Superior temporal gyrus (tissue), 1 donor: ENCODE data around the gene NMNAT3.
A peak's percentile ranks its signal among the peaks of the same experiment; 100 is the strongest.

ENCODE experiments used
- DNase-seq: peaks from one replicate; pipeline ENCODE4 v3.0.0-alpha.2; 2016; ENCODE audit errors: extremely low spot score

The NMNAT3 gene

DNA sequence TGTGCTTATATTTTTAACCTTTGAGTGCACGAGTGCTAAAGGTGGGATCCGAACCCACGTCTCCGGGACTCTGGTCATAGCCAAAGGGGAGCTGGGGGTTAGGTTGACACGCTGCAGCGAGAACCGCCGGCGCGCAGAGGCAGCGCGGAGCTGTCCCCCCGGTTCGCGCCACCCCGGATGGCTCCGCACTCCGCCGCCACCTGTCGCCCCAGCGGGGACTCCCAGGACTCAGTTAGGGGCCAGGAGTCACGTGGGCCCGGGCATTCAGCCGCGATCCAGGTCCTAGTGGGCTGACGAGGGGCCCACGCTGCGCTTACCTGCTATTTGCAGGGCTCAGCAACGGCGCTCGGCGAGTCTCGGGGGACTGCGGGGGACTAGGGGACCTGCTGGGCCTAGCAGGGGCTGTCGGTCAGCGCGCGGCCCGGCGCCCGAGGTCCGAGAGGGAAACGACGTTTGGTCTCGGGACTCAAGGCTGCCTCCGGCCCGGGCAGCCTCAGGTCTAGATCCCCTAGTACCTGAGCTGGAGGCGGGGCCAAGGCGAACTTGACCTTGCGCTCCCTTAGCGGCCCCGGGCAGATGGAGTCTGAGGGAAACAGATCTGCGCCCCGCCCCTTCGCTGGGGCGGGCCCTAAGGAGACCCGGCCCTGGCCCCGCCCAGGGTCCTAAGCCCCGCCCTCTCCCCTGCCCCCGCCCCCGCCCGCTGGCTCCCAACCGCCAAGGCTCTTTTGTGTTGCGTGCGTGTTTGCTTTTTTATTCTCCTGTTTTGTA lies at the start of gene NMNAT3:
Gene NMNAT3 (minus strand): TSS at position 585 of the 768 bp plus-strand sequence. CDS start 50,248 bp downstream, outside the sequence.
- DNase-seq: peak; percentile 83

DNA sequence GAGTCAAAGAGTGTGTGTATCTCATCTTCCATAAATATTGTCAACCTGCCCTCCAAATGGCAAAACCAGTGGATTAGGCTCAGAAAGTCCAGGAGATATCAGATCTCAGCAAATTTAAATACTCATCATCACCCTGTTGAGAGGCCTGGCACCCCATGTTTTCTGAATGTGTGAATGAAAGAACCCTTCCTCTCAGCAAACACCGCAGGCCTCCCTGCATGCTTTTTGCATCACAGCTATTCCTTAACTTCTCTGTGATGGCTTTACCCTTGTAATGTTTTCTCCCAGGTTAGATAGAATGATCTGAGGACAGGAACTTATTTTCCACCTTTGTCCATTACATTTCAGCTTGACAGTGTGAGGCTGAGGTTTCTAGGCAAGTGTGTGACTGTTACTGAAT lies 43.6 kb upstream of the NMNAT3 start:
- DNase-seq: no peak

DNA sequence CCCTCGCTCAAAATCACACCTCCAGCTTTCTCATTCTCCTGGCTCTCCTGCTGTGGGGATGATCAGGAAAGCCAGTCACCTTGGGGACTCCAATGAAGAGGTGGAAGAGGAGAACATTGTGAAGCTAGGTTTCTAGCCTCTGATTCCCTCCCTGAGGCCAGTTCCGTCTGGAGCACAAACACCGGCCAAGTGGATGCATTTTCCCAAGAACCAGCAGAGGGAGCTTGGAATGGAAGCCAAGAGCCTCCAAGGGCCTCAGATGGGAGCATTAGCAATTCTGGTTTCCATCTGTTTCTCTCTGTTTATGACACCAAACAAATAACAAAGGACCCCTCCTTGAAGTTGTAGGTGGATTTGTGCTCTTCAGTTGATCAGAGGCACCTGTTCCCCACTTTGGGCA lies 40.6 kb upstream of the NMNAT3 start:
- peak; percentile 66 for DNase-seq

DNA sequence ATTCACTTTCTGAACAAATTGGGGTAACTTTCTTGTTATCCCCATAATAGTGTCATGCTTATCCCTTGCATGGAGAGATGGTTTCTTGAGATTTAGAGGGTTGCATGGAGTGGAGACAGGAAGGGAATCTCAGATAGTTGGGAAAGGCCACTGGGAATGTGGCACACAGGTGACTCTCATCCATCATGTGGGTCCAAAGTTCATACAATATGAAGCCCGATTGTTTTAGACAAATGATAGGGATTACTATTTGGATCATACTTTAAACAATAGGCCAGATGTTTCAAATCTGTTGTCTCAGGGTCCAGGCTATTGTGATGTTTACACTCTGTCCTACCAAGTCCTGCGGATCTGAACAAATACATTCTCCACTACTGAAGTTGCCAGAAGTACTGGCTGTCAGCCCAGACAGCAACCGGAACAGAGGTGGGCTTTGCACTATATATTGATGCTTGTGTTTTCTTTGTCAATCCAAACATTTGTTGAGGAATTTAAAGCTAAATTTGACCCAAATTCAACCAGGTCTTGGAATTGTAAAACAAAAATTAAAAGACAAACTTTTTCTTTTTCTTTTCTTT lies 39.2 kb upstream of the NMNAT3 start:
- no peak for DNase-seq

DNA sequence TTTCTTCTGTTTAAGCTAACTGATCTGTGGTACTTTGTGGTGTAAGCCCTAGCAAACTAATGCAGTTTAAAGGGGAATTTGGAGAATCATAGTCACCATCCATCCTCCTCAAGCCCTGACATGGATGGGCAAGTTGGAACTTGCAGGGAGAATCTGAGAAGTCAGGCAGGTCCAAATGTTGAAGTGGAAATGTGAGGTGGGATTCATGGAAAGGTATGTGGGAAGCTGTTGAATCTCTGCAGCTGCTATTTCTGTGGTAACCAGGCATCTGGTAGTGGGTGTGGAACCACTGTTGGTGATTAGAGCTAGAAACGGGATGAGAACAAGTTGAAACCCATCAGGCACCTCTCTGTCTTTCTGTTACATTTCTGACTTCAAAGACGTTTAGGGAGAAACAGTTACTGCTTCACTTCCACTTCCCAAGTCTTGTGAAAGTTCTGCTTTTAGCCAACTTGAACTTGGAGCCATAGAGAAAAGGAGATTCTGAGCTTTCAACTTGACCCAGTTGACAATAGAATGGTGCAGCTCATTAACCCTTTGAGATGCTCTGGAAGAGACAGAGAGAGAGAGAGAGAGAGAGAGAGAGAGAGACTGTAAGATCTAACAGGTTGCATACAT lies 38.1 kb upstream of the NMNAT3 start:
- DNase-seq: no peak

DNA sequence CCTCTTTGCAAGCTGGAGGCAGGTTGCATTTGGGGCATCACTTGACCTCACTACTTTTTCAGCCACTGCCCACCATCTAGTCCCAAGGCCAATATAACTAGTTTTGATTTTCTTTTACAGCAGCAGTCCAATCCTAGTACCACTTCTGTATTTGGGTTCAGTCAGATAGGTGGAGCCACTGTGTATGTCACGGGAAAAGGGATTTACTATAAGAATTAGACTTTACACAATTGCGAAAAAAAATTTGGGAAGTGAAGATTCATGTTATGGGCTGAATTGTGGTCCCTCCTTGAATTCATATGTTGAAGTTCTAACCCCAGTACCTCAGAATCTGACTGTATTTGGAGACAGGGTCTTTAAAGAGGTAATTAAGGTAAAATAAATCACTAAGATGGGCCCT lies 37.4 kb upstream of the NMNAT3 start:
- DNase-seq: no peak

DNA sequence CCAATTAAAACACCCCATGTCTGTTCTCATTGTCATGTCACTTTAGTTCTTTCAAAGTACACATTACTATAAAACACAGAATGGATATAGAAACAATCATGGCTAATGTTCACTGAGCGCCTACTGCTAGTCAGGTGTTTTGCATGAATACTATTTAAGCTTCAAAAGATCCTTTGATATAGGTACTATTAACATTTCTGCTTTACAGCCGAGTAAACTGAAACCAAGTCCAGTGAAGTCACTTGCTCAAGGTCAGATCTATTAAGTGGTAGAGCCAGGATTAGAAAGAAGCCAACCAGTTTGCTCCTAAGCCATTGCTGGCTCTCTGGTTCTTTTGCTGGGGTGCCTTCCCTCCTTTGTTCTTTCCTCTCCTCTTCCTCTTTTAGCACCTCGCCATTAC lies 32.4 kb upstream of the NMNAT3 start:
- no peak for DNase-seq

DNA sequence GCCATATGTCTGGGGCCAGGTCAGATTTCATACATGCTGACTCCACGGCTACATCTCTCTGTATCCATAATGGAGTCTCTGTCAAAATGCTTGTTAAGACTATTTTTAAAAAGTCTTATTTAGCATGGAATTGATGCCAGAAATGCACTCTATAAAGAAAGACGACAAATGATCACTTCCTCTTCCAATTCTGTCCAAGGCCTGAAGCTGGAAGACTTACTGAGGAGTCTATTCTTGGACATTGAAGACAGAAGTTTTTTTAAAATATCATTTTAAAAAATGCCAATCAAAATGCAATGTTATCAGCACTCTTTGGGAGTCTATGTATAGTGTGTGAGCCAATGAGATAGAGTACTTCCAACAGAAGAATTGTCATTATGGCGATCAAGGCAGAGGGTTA lies 27.9 kb upstream of the NMNAT3 start:
- peak; percentile 20 for DNase-seq

DNA sequence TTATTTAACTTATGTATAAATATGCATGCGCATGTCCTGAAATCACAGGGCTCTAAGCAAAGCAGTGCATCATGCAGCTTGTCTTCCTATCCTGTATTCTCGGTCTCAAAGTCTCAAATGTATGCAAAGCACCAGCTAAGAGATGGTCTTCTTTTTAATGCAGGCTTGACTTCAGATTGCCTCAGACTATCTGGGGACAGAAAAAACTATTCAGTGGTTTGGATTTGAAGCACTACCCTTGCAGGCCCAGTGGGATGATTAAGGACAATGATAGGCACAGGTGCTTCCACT lies 18.5 kb upstream of the NMNAT3 start:
- no peak for DNase-seq

DNA sequence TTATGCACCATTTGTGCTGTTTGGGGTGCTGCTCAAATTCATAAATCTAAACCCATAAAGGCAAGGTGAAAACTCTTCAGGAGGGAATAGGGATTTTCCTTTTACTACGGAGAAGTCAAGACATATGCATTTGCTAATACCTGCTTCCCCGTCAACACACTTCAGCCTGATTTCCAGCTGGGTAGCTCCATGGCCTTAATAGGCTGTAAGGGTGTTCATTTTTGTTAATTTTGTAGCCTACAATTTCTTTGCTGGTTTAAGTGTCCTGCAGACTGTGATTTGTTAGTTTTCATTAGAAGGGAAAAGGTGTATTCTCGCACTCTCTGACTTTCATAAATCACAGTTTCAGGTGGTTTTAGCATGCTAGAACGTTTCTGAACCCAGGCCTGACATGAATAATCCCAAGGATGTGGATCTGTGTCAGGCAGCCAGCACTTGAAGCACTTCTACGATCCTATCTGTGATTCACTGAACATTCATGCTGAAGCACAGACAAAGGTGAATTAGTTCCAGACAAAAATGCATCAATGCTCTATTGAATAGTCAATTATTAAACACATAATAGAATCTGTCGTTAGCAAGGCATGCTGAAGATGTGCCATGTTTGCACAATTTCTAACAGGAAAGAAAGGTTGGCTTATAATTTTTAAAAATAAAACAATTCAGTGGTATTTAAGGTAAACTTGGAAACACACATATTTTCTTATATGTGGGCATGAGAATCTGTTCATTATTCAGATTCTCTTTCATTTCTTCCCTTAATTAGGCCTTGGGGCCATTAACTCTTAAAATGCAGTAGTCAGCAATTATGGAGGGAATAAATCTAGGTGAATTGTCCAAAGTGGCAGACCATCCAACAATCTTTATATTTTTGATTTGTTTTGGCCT lies 17.9 kb upstream of the NMNAT3 start:
- no peak for DNase-seq

DNA sequence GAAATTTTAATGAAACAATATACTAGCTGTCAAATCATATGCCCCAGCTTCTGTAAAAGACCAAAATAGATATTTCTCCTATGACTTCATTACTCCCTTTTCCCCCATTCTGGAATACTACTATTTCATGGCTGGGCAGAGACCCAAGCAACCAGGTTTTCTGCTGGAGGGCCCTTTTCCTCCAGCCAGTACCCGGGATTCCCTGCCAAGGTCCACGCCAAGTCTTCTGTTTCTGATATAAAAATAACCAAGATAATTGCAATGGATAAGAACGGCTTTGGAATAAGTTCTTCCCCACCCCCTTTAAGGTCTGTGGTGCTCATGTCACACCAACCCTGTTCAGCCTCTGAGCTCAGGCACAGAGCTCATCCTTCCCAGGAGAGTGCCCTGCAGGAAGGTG lies 17.2 kb upstream of the NMNAT3 start:
- DNase-seq: no peak

DNA sequence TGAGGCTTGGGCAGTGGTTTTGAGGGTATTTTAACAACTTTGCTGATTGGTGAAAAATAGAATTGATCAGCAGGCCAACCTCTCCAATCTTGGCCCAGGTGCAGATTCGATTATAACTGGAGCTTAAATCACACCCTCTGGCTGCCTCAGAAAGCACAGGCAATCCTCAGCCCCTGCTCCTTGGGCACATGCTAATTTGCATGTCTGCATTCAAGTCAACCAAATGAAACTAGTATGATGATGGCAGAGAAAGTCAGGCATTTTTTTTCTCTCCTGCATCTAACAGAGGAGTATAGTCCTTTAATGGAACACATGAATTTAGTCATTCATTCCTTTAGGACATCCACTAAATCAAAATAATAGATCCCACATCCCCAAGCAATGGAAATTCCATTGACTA lies 16.8 kb upstream of the NMNAT3 start:
- DNase-seq: no peak

DNA sequence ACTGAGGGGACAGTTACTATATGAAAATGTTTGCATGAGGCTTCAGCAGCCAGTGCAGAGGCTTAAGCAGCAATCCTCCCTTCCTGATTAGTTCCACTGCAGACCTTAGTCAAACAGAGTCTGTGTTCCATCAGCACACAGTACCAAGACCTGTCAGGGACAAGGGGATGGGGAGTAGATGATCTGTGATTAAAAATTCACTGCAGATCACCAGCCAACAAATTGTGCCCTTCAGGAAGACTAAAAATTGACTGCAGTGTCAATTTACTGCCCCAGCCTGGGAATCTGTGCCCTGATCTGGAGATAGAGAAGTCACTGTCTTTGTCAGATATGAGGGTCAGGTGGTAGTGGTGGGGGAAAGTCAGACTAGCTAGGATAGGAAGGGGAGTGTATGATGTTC lies 13.8 kb upstream of the NMNAT3 start:
- DNase-seq: no peak

DNA sequence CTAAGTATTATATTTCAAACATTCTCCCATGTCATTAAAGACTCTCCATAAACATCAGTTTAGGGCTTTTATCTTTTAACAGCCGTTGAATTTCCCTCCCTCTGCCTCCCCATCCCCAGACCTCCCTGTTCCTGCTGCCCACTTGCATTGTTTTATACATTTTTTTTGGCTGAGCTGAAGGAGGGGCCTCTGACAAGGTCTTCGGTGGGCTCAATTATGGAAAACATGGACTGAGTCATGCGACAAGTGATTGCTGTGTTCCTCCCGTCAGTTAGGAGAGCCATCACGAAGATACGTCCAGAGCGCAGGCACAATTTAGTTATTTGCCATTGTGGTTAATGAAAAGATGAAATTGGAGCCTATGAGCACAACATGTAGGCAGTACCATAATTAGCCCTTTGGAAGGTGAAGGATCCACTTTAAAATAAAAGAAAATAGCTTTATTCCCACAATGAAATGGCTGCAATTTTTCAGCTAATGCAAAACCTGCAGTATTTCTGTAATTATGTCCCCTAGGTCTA lies 12.0 kb upstream of the NMNAT3 start:
- DNase-seq: no peak

DNA sequence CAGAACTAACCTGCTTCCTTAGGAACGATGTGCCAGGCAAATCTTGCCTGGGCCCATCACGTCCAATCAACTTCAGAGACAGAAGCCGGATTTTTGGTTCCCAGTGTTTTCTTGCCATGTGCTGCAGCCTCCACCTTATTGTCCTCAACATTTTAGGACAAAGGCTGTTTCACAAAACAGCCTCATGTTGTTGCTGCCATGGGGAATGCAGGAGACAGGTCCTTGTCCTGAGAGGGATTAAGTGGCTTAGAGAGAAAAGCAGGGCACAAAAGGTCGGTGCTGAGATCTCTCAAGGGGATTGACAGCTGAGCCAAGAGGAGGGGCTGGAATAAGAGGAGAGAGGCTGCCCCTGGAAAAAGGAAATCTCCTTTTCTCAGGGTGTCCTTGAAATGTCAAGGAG lies 11.3 kb upstream of the NMNAT3 start:
- no peak for DNase-seq

DNA sequence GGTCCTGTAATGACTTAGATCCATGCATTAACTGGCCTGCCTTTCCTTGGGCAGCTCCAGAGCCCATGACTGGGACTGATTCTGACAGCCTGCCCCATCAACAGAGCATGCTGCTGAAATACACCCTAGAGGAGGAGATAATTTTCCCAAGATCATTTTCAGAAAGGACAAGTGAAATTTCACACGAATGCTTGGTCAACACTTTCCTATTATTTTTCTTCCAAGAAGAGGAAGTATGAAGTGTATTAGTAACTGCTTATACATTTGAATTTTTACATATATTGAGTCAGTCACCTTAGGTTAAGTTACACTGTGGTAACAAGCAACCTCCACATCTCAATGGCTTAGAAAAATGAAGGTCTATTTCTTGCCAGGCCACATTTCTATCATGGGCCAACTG lies 9.7 kb upstream of the NMNAT3 start:
- no peak for DNase-seq

DNA sequence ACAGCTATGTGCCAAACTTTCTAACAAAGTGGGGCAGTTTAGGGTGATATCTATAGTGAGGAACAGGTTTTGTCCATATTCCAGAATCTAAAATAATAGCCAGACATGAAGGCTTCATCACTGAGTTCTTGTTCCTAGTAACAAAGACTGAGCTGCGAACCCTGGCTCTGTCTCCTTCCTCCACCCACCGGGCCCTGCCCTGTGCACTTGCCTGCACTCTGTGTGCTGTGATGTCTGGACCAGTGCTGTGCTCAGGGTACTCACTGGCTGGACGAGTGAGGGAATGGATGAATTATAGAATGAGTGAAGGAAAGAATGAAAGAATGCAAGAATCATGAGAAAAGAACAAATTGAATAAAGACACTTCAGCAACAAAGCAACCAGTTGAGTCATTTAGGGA lies 8.9 kb upstream of the NMNAT3 start:
- DNase-seq: no peak

DNA sequence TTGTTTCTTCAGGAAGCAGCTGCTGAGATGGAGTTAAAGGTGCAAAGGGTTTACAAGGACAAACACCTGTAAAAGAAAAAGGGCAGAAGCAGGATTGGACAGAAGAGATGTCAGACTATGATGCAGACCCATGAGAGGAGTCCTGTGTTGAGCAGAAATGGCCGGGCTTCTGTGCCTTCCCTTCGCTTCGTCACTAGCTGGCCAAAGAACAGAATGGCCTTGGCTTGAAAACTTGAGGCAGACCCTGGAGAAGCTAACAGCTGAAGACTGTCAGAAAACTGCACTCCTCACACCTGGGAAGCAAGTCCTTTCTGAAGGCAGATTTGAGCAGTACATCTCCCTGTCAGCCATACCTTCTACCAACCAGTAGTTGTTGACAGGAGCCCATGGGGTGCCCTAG lies 8.4 kb upstream of the NMNAT3 start:
- no peak for DNase-seq

DNA sequence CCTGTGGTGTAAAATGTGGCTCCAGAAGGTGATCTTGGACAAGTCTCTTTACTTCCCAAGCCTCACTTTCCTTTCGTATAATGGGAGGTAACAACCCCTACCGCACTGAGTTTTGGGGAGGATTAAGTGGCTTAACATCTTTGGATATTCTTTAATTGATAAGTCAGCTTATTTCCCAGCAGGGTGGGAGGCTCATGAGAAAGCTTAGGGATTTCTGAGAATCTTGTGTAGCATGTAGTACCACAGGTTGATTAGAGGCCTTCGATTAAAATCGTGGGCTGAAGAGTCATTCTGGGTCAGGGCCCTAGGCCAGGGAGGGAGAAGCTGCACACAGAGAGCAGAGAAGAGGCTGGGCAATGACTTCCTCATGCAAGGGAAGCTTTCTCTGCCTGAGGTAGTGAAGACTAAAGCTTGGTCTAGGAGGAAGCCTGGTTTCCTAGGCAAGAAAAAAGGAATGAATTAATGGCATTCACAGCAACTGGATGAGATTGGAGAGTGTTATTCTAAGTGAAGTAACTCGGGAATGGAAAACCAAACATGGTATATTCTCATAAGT lies 1.5 kb upstream of the NMNAT3 start:
- no peak for DNase-seq

DNA sequence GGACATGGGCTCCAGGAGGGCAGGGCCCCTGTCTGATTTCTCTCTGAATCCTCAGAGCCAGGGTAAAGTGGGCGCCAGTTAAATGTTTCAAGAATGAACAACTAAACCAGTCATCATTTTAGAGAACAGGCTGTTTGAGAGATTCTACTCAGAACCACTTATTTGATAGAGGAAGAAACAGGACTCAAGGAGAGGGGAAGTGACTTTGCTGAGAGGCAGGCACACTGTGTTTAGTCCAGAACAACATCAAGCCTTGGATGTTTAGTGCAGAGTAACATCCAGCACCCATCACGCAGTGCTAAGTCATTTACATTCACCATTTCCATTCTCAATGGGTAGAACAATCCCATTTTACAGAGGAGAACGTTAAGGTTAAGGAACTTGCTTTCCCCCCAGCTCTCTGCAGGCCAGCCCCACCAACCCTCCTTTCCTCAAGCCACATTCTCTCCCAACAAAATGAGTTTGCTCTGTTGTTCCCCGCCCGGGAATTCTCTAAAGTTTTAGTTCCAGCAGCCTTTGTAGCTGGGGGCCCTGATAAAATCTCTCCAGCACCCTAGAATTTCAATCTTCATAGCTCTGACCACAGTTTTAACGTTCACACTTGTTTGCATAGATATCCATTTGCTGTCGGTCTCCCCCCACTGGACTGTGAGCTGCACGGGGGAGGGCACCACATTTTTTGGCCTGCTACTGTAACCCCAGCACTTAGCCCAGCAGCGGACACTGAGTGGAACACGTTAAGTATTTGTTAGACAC lies 962 bp downstream of the NMNAT3 start:
- DNase-seq: no peak

DNA sequence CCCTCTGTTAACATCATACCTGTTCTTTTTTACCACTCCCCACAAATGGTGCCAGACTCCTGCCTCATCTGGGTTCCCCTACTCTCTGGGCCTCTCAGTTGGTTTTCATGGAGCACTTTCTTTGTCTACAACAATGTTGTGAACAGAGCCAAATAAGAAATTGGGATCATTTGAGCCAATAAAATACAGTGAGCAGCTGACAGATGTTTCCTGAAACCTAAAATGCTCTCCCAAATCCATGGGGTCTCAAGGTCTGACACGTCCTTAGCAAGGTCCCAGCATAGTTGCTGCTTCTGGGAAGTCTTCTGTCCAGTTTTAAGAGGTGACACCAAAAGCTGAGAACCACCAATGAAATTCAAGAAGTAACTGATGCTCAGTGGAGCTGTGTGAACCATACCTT lies 1.7 kb downstream of the NMNAT3 start:
- DNase-seq: no peak
